Body of pancreas (tissue), 4 donors: ENCODE results near the gene CBY3.
"Not testable (repeated sequence)": the region's sequence is repeated elsewhere in the genome, so short reads cannot be mapped to it uniquely, and the experiment has no call there.

Source experiments
- CTCF ChIP-seq, 7 experiments: fragments of 450-650 bp in 4 of 7; fragments of 200-600 bp in 3 of 7; sonication (generic) in 3 of 7; IDR thresholded peaks; one replicate each; pipeline ENCODE4 v1.5.1; 2016 to 2019; ENCODE audit warnings: antibody characterized with exemption in 7 of 7
- POLR2A ChIP-seq, 3 donors: fragments of 450-650 bp; IDR thresholded peaks; one replicate each; pipeline ENCODE4 v1.6.1; 2016; ENCODE audit warnings: antibody characterized with exemption in 3 of 3, mild to moderate bottlenecking in 2 of 3

DNA sequence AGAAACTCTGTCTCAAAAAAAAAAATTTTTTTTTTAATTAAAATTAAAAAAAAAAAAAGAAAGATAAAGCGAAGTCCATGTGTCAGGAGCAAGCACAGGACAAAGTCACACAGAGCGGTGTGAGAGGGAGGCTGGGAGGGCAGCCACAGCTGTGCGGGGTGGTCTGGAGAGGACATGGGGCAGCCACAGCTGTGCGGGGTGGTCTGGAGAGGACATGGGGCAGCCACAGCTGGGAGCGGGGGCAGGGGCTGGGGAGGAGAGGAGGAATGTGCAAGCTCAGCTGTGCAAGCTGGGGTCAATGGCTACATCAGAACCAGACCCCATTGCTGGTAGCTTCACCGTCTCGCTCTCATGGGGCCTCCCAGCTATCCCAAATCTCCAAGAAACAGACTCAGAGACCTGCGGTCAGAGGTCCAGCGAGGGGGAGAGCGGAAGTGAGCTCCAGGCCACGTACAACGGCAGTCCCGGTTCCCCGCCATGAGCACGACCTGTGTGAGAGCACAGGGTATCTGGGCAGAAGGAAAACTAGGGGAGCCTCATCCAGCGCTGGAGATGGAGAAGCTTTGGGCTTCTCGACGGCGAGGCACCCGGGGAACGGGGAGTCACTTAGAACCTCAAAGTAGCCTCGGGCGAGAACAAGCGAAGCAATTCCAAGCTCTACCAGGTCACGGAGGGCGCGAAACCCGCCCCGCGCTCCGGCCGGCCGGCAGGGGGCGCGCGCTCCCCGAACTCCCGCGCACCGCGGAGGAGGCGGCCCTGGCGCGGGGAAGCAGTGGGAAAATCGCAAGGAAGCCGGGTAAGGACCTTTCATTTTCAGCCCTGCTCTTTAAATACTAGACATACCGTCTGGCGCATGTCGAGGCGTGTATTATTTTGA lies 23.3 kb downstream of the CBY3 start:
- not testable (repeated sequence) for TF ChIP-seq CTCF, POLR2A (IDR thresholded peaks at IDR 0.05)
